Loucy (cell line): ENCODE measurements around the gene ADCYAP1.

Experiments used
- CTCF ChIP-seq: fragments of 200-600 bp; sonication (generic); conservative IDR thresholded peaks from 2 replicates; pipeline ENCODE4 v1.5.1; 2014; ENCODE audit warnings: mild to moderate bottlenecking, antibody characterized with exemption, low read length
- EZH2phosphoT487 ChIP-seq: fragments of 200-600 bp; IDR thresholded peaks from 2 replicates; pipeline ENCODE4 v1.6.1; 2018; ENCODE audit warnings: antibody characterized with exemption, mild to moderate bottlenecking, moderate library complexity, borderline replicate concordance

GRCh38 chr18:901761-902160 lies 2.9 kb upstream of the ADCYAP1 start:
- TF ChIP-seq CTCF (no peak), EZH2phosphoT487 (no peak)
